ENCODE measurements around the gene HNRNPH2.

GRCh38 chrX:101419489-101419888 lies 11.5 kb downstream of the HNRNPH2 start:
- TF ChIP-seq CTCF (IDR thresholded peaks at IDR 0.05) (no peak), EP300 (IDR thresholded peaks at IDR 0.05) (no peak), POLR2A (IDR thresholded peaks at IDR 0.05) (no peak)
